K562 (cell line): Measurements from ENCODE around the gene KNOP1. TPM values are rescaled to one million over a fixed set of nuclear protein-coding genes. Genes with fewer than 3 reads are reported as not detected.

ENCODE experiments used
- BHLHE40 ChIP-seq: IDR thresholded peaks from 2 replicates; pipeline ENCODE4 v1.6.1; 2011; ENCODE audit warnings: low read length, improper control_type of control experiment
- JUN ChIP-seq, 2 experiments: sonication (generic) in 1 of 2; formaldehyde crosslinking in 1 of 2; IDR thresholded peaks; 2 replicates each; pipeline versions ENCODE4 v1.6.1 to v1.8.0; 2012 to 2022; ENCODE audit warnings: borderline replicate concordance in 2 of 2, mild to moderate bottlenecking in 2 of 2, improper control_type of control experiment in 1 of 2, low read depth in 1 of 2, low read length in 1 of 2, missing genetic modification reagents in 1 of 2
- MED1 ChIP-seq: sonication (generic); formaldehyde crosslinking; IDR thresholded peaks from 2 replicates; pipeline ENCODE4 v1.8.1; 2023; ENCODE audit warnings: missing genetic modification reagents, borderline replicate concordance
- MEIS2 ChIP-seq: fragments of 450-650 bp; IDR thresholded peaks from 2 replicates; pipeline ENCODE4 v1.6.1; 2014; ENCODE audit warnings: mild to moderate bottlenecking; ENCODE audit not compliant: partially characterized antibody
- RBFOX2 ChIP-seq: fragments of 200-400 bp; formaldehyde crosslinking; IDR thresholded peaks from 2 replicates; pipeline ENCODE4 v1.6.1; 2017; ENCODE audit warnings: low read depth, mild to moderate bottlenecking, low read length, moderate library complexity
- RBM15 ChIP-seq: fragments of 200-400 bp; formaldehyde crosslinking; IDR thresholded peaks from 2 replicates; pipeline ENCODE4 v1.6.1; 2018; ENCODE audit warnings: mild to moderate bottlenecking, low read length, moderate library complexity; ENCODE audit not compliant: insufficient read depth
- SIN3B ChIP-seq: fragments of 450-650 bp; IDR thresholded peaks from 2 replicates; pipeline ENCODE4 v1.6.1; 2017; ENCODE audit warnings: low read depth, mild to moderate bottlenecking, moderate library complexity
- SP2 ChIP-seq: IDR thresholded peaks from 2 replicates; pipeline ENCODE4 v1.6.1; 2011; ENCODE audit warnings: mild to moderate bottlenecking, low read depth, low read length, moderate library complexity; ENCODE audit not compliant: poor library complexity, severe bottlenecking; ENCODE audit errors: extremely low read depth
- TBP ChIP-seq: optimal IDR thresholded peaks from 2 replicates; pipeline ENCODE3; 2011; ENCODE audit warnings: low read depth, low read length, improper control_type of control experiment
- TCF7 ChIP-seq: sonication (generic); IDR thresholded peaks from 2 replicates; pipeline ENCODE4 v1.6.1; 2016; ENCODE audit warnings: antibody characterized with exemption, borderline replicate concordance
- ZFX ChIP-seq: sonication (generic); formaldehyde crosslinking; IDR thresholded peaks from 2 replicates; pipeline ENCODE4 v1.8.0; 2022; ENCODE audit warnings: mild to moderate bottlenecking, missing genetic modification reagents, moderate library complexity
- ZNF274 ChIP-seq: IDR thresholded peaks from 2 replicates; pipeline ENCODE4 v1.6.1; 2011; ENCODE audit warnings: low read depth, mild to moderate bottlenecking, low read length, moderate library complexity, borderline replicate concordance
- ZNF280B ChIP-seq: fragments of 250-450 bp; sonication (Bioruptor Pico); IDR thresholded peaks from 2 replicates; pipeline ENCODE4 v1.5.1; 2021; ENCODE audit warnings: mild to moderate bottlenecking
- ZNF699 ChIP-seq: fragments of 250-450 bp; sonication (Bioruptor Pico); IDR thresholded peaks from 2 replicates; pipeline ENCODE4 v1.8.0; 2021; ENCODE audit warnings: mild to moderate bottlenecking, moderate library complexity; ENCODE audit not compliant: insufficient replicate concordance
- ZNF79 ChIP-seq: fragments of 250-450 bp; sonication (Bioruptor Pico); IDR thresholded peaks from 2 replicates; pipeline ENCODE4 v1.4.0; 2020; ENCODE audit warnings: low read depth, mild to moderate bottlenecking, moderate library complexity
- ZNF830 ChIP-seq: fragments of 250-450 bp; sonication (Bioruptor Pico); IDR thresholded peaks from 2 replicates; pipeline ENCODE4 v1.5.0; 2021; ENCODE audit warnings: mild to moderate bottlenecking
- ZSCAN29 ChIP-seq: fragments of 450-650 bp; IDR thresholded peaks from 2 replicates; pipeline ENCODE4 v1.6.1; 2017
- polyA plus RNA-seq, 8 experiments: library from polyadenylated mRNA; depleted of rRNA in 4 of 8; stranded (reverse) in 5 of 8; unstranded in 3 of 8; fragments of >200 nt; fragmentation: Nextera tagmentation in 2 of 8; fragmentation: Illumina TruSeq in 1 of 8; extraction: Ambion mirVana in 2 of 8; extraction: Trizol in 1 of 8; gene quantifications; 2 replicates each; pipeline versions ENCODE4 v1.2.1 to v1.2.3, GENCODE V29; 2011 to 2014; ENCODE audit warnings: inconsistent platforms in 1 of 8, missing spikeins in 1 of 8
- total RNA-seq, 7 experiments: library from RNA; depleted of rRNA in 6 of 7; stranded (reverse); fragments of >200 nt in 6 of 7; fragmentation: Illumina TruSeq in 2 of 7; extraction: Trizol in 2 of 7; gene quantifications; 2 replicates each; pipeline versions ENCODE4 v1.2.1 to v1.2.3, GENCODE V29; 2011 to 2021; ENCODE audit warnings: low replicate concordance in 1 of 7
- TF ChIP-seq, protein P1 (sequence below): sonication (generic); formaldehyde crosslinking; IDR thresholded peaks from 2 replicates; pipeline ENCODE4 v1.9.0; 2022; ENCODE audit warnings: mild to moderate bottlenecking, missing genetic modification reagents
- TF ChIP-seq, protein P2 (sequence below): sonication (generic); formaldehyde crosslinking; IDR thresholded peaks from 2 replicates; pipeline ENCODE4 v1.8.0; 2022; ENCODE audit warnings: mild to moderate bottlenecking, missing genetic modification reagents
- TF ChIP-seq, protein P3 (sequence below), 3 experiments: IDR thresholded peaks in 2 of 3; conservative IDR thresholded peaks in 1 of 3; 2 replicates each; pipeline ENCODE4 v1.5.1; 2011 to 2012; ENCODE audit warnings: low read length in 3 of 3, mild to moderate bottlenecking in 3 of 3, control low read depth in 2 of 3, improper control_type of control experiment in 1 of 3, inconsistent platforms in 1 of 3, low read depth in 1 of 3, mixed read lengths in 1 of 3, moderate library complexity in 1 of 3; ENCODE audit not compliant: insufficient read depth in 2 of 3

KNOP1 gene
- total and polyA plus RNA-seq, 9 of the 15 experiments (the other 6 are each of a cell fraction or from before 2014, with no cell fraction given) = 22.4 to 57.6 (median 39.3) TPM

DNA sequence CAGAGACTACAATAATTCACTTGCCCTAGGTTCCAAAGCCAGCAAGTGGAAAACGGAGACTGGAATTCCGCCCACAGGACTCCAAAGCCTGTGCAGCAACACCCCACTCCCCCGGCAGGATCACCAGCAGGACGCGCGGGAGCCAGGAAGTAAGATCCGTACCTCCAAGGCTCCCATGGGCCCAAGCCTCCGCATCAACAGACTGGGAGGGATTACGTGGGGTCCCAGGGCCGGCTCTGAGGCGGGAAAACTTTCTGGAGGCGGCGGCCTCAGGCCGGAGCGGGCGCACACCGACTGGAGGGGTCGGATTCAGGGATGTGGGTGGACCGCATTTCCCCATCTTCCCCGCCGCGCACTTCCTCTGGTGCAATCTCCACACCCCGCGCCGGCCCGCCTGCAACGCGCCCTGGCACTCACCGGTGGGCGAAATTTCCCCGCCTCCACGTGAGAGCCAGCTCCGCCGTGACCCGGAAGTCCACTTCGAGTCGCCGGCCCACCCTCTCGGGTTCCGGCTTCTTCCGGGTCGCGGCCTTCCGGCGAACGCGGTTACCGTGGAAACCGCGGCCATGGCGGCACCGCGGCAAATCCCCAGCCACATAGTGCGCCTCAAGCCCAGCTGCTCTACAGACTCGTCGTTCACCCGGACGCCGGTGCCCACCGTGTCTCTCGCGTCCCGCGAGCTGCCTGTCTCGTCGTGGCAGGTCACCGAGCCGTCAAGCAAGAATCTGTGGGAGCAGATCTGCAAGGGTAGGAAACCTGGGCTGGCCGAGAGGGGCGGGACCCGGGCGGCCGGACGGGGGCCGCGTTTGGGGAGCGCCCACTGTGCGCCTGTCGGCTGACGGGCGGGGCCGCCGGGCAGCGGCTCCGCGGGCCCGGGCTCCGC lies at the start of gene KNOP1, which contains the start of gene IQCK (continued):
- TF ChIP-seq ZNF830 (CRISPR knock-in tag) = no peak
- peak; percentile 58; the same call in 1 of the 2 replicates for TF ChIP-seq ZFX (CRISPR knock-in tag)
- TF ChIP-seq SP2 = no peak
- no peak for TF ChIP-seq ZNF79 (CRISPR knock-in tag)
- TF ChIP-seq JUN (IDR thresholded peaks at IDR 0.05; ENCODE audit: borderline replicate concordance, low read depth, low read length) = peak; percentile 30; the same call in 1 of the 2 replicates
- no peak for TF ChIP-seq JUN (CRISPR knock-in tag; IDR thresholded peaks at IDR 0.05; ENCODE audit: borderline replicate concordance)
- no peak for TF ChIP-seq RBM15
- no peak for TF ChIP-seq ZNF699 (CRISPR knock-in tag)
- TF ChIP-seq TCF7 = no peak
- TF ChIP-seq MED1 (CRISPR knock-in tag) = no peak
- TF ChIP-seq ZSCAN29 = no peak
- TF ChIP-seq, protein P1, sequence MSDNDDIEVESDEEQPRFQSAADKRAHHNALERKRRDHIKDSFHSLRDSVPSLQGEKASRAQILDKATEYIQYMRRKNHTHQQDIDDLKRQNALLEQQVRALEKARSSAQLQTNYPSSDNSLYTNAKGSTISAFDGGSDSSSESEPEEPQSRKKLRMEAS = peak; percentile 85
- no peak for TF ChIP-seq ZNF274
- peak; percentile 1 for TF ChIP-seq MEIS2
- TF ChIP-seq TBP = peak; percentile 56
- TF ChIP-seq, protein P2, sequence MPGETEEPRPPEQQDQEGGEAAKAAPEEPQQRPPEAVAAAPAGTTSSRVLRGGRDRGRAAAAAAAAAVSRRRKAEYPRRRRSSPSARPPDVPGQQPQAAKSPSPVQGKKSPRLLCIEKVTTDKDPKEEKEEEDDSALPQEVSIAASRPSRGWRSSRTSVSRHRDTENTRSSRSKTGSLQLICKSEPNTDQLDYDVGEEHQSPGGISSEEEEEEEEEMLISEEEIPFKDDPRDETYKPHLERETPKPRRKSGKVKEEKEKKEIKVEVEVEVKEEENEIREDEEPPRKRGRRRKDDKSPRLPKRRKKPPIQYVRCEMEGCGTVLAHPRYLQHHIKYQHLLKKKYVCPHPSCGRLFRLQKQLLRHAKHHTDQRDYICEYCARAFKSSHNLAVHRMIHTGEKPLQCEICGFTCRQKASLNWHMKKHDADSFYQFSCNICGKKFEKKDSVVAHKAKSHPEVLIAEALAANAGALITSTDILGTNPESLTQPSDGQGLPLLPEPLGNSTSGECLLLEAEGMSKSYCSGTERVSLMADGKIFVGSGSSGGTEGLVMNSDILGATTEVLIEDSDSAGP (CRISPR knock-in tag) = no peak
- TF ChIP-seq BHLHE40 = peak; percentile 65
- no peak for TF ChIP-seq ZNF280B
- peak; percentile 87 for TF ChIP-seq RBFOX2
- TF ChIP-seq, protein P3, sequence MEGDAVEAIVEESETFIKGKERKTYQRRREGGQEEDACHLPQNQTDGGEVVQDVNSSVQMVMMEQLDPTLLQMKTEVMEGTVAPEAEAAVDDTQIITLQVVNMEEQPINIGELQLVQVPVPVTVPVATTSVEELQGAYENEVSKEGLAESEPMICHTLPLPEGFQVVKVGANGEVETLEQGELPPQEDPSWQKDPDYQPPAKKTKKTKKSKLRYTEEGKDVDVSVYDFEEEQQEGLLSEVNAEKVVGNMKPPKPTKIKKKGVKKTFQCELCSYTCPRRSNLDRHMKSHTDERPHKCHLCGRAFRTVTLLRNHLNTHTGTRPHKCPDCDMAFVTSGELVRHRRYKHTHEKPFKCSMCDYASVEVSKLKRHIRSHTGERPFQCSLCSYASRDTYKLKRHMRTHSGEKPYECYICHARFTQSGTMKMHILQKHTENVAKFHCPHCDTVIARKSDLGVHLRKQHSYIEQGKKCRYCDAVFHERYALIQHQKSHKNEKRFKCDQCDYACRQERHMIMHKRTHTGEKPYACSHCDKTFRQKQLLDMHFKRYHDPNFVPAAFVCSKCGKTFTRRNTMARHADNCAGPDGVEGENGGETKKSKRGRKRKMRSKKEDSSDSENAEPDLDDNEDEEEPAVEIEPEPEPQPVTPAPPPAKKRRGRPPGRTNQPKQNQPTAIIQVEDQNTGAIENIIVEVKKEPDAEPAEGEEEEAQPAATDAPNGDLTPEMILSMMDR (IDR thresholded peaks at IDR 0.05 in 2 of 3, conservative IDR thresholded peaks at IDR 0.05 in 1 of 3; ENCODE audit: insufficient read depth in 2 of 3, low read depth in 1 of 3, low read length in 3 of 3) = no peak
- no peak; the same call in none of the 2 replicates for TF ChIP-seq SIN3B
